IPS-18a (cell line): ENCODE measurements around the gene BBS9.

Source experiments
- H3K27ac ChIP-seq: one replicate; pipeline ENCODE4 v1.5.1; 2013; ENCODE audit warnings: low read length
- H3K27me3 ChIP-seq: one replicate; pipeline ENCODE4 v1.6.1; 2013; ENCODE audit warnings: mild to moderate bottlenecking, low read length; ENCODE audit not compliant: control insufficient read depth, insufficient read depth
- H3K36me3 ChIP-seq: one replicate; pipeline ENCODE4 v1.6.1; 2013; ENCODE audit warnings: low read depth, low read length; ENCODE audit not compliant: control insufficient read depth
- H3K4me1 ChIP-seq: one replicate; pipeline ENCODE4 v1.6.1; 2013; ENCODE audit warnings: low read depth, low read length; ENCODE audit not compliant: control insufficient read depth
- H3K4me3 ChIP-seq: one replicate; pipeline ENCODE4 v1.5.1; 2013; ENCODE audit warnings: low read length
- H3K9ac ChIP-seq: one replicate; pipeline ENCODE4 v1.6.1; 2013; ENCODE audit warnings: mild to moderate bottlenecking, low read length, moderate library complexity
- H3K9me3 ChIP-seq: one replicate; pipeline ENCODE4 v1.6.1; 2013; ENCODE audit warnings: low read depth, low read length; ENCODE audit not compliant: control insufficient read depth

Gene BBS9

GRCh38 chr7:33578166-33578565 is 448.8 kb downstream of the BBS9 start:
- Histone ChIP-seq H3K4me3 (no peak overlapping the region), H3K9me3 (no peaks in the 10 kb centered on the region), H3K4me1 (no peaks in the 10 kb centered on the region), H3K9ac (no peak overlapping the region), H3K27ac (no peak overlapping the region), H3K36me3 (no peaks in the 10 kb centered on the region), H3K27me3 (no peaks in the 10 kb centered on the region)

GRCh38 chr7:33578881-33579672 is 449.7 kb downstream of the BBS9 start:
- Histone ChIP-seq H3K4me3 (no peak overlapping the region), H3K4me1 (no peaks in the 10 kb centered on the region), H3K9me3 (no peaks in the 10 kb centered on the region), H3K9ac (no peak overlapping the region), H3K27ac (no peak overlapping the region), H3K27me3 (no peaks in the 10 kb centered on the region), H3K36me3 (no peaks in the 10 kb centered on the region)

- Histone ChIP-seq H3K36me3 (no peaks in the 10 kb centered on the region), H3K4me1 (no peaks in the 10 kb centered on the region), H3K27me3 (no peaks in the 10 kb centered on the region), H3K27ac (no peak overlapping the region), H3K9me3 (no peaks in the 10 kb centered on the region), H3K4me3 (no peak overlapping the region), H3K9ac (no peak overlapping the region)
Observed at GRCh38 chr7:33579673-33579960, 450.3 kb downstream of the BBS9 start.

- Histone ChIP-seq H3K4me1 (no peaks in the 10 kb centered on the region), H3K9ac (no peak overlapping the region), H3K27me3 (no peaks in the 10 kb centered on the region), H3K27ac (no peak overlapping the region), H3K4me3 (no peak overlapping the region), H3K9me3 (no peaks in the 10 kb centered on the region), H3K36me3 (no peaks in the 10 kb centered on the region)
Observed at GRCh38 chr7:33581236-33581635, 451.9 kb downstream of the BBS9 start.

- Histone ChIP-seq H3K27ac (no peak overlapping the region), H3K36me3 (no peaks in the 10 kb centered on the region), H3K9me3 (no peaks in the 10 kb centered on the region), H3K9ac (no peak overlapping the region), H3K27me3 (no peaks in the 10 kb centered on the region), H3K4me3 (no peak overlapping the region), H3K4me1 (no peaks in the 10 kb centered on the region)
Observed at GRCh38 chr7:33582104-33582503, 452.7 kb downstream of the BBS9 start.

- Histone ChIP-seq H3K4me1 (no peaks in the 10 kb centered on the region), H3K27me3 (no peaks in the 10 kb centered on the region), H3K9ac (no peak overlapping the region), H3K4me3 (no peak overlapping the region), H3K36me3 (no peaks in the 10 kb centered on the region), H3K27ac (no peak overlapping the region), H3K9me3 (no peaks in the 10 kb centered on the region)
Observed at GRCh38 chr7:33582533-33582932, 453.2 kb downstream of the BBS9 start.

GRCh38 chr7:33589911-33590310 is 460.5 kb downstream of the BBS9 start:
- H3K9ac ChIP-seq = no peak overlapping the region
- no peaks in the 10 kb centered on the region for H3K27me3 ChIP-seq
- H3K36me3 ChIP-seq = no peaks in the 10 kb centered on the region
- no peak overlapping the region for H3K4me3 ChIP-seq
- no peaks in the 10 kb centered on the region for H3K4me1 ChIP-seq
- no peaks in the 10 kb centered on the region for H3K9me3 ChIP-seq
- no peak overlapping the region for H3K27ac ChIP-seq

- H3K27me3 ChIP-seq = no peaks in the 10 kb centered on the region
- no peak overlapping the region for H3K9ac ChIP-seq
- no peak overlapping the region for H3K4me3 ChIP-seq
- no peaks in the 10 kb centered on the region for H3K9me3 ChIP-seq
- no peaks in the 10 kb centered on the region for H3K36me3 ChIP-seq
- H3K4me1 ChIP-seq = no peaks in the 10 kb centered on the region
- H3K27ac ChIP-seq = no peak overlapping the region
Observed at GRCh38 chr7:33590916-33591315, 461.6 kb downstream of the BBS9 start.

- Histone ChIP-seq H3K4me3 (no peak overlapping the region), H3K9ac (no peak overlapping the region), H3K27ac (no peak overlapping the region), H3K4me1 (no peaks in the 10 kb centered on the region), H3K27me3 (no peaks in the 10 kb centered on the region), H3K9me3 (no peaks in the 10 kb centered on the region), H3K36me3 (no peaks in the 10 kb centered on the region)
Observed at GRCh38 chr7:33591490-33591889, 462.1 kb downstream of the BBS9 start.

- Histone ChIP-seq H3K27me3 (no peaks in the 10 kb centered on the region), H3K9ac (no peak overlapping the region), H3K27ac (no peak overlapping the region), H3K9me3 (no peaks in the 10 kb centered on the region), H3K4me3 (no peak overlapping the region), H3K36me3 (no peaks in the 10 kb centered on the region), H3K4me1 (no peaks in the 10 kb centered on the region)
Observed at GRCh38 chr7:33592718-33593117, 463.4 kb downstream of the BBS9 start.

GRCh38 chr7:33593611-33594010 is 464.2 kb downstream of the BBS9 start:
- Histone ChIP-seq H3K36me3 (no peaks in the 10 kb centered on the region), H3K9ac (no peak overlapping the region), H3K4me3 (no peak overlapping the region), H3K27ac (no peak overlapping the region), H3K4me1 (no peaks in the 10 kb centered on the region), H3K27me3 (no peaks in the 10 kb centered on the region), H3K9me3 (no peaks in the 10 kb centered on the region)

- H3K27me3 ChIP-seq = no peaks in the 10 kb centered on the region
- H3K27ac ChIP-seq = no peak overlapping the region
- H3K4me1 ChIP-seq = peaks cover 6% of the 10 kb centered on the region
- H3K36me3 ChIP-seq = no peaks in the 10 kb centered on the region
- H3K9me3 ChIP-seq = no peaks in the 10 kb centered on the region
- H3K4me3 ChIP-seq = no peak overlapping the region
- H3K9ac ChIP-seq = no peak overlapping the region
Observed at GRCh38 chr7:33596686-33597085, 467.3 kb downstream of the BBS9 start.
